ENCODE measurements around the gene STAT5B. TPM values are rescaled to one million over a fixed set of nuclear protein-coding genes. Genes with fewer than 3 reads are reported as not detected.

STAT5B gene
- total RNA-seq, 1 experiment from 2014 or later = 42.9 TPM

- Histone ChIP-seq H3K9ac (ENCODE audit: extremely low read depth, insufficient read length, low read length) (no peak overlapping the region), H3K4me2 (ENCODE audit: insufficient read depth, insufficient read length, low read length) (no peak overlapping the region), H3K27ac (ENCODE audit: insufficient read length, low read depth, low read length) (no peak overlapping the region), H3K9me3 (ENCODE audit: control insufficient read depth, low read depth, low read length) (no peaks in the 10 kb centered on the region), H4K91ac (ENCODE audit: insufficient read length, low read depth, low read length) (no peak overlapping the region), H3K4ac (ENCODE audit: low read depth, low read length) (no peak overlapping the region), H3K79me2 (ENCODE audit: insufficient read depth, low read length) (no peaks in the 10 kb centered on the region), H2AK5ac (ENCODE audit: insufficient read length, low read length) (no peak overlapping the region), H3K56ac (ENCODE audit: insufficient read length, low read depth, low read length) (no peak overlapping the region), H2BK12ac (ENCODE audit: insufficient read length, low read depth, low read length) (no peak overlapping the region), H3K23ac (ENCODE audit: insufficient read length, low read depth, low read length) (no peak overlapping the region), H2BK15ac (ENCODE audit: low read depth, low read length) (no peak overlapping the region), H4K8ac (replicated peaks; ENCODE audit: insufficient read length, low read depth, low read length) (no peak overlapping the region), H2BK20ac (ENCODE audit: low read depth, low read length, poor library complexity, severe bottlenecking) (no peak overlapping the region), H2AFZ (ENCODE audit: low read length) (no peak overlapping the region), H4K20me1 (ENCODE audit: control insufficient read depth, insufficient read depth, insufficient read length) (peaks cover 4% of the 10 kb centered on the region), H3K79me1 (ENCODE audit: insufficient read depth, low read depth, low read length, poor library complexity, severe bottlenecking) (no peaks in the 10 kb centered on the region), H3K14ac (ENCODE audit: insufficient read depth, low read length) (no peak overlapping the region), H2BK5ac (ENCODE audit: insufficient read length, low read length) (no peak overlapping the region), H3T11ph (ENCODE audit: low read length) (no peak overlapping the region), H3K23me2 (ENCODE audit: insufficient read length, low read depth, low read length, poor library complexity, severe bottlenecking) (no peaks in the 10 kb centered on the region), H4K5ac (ENCODE audit: insufficient read length, low read depth, low read length) (no peak overlapping the region), H2BK120ac (ENCODE audit: low read depth, low read length, poor library complexity, severe bottlenecking) (no peak overlapping the region), H3K18ac (ENCODE audit: insufficient read length, low read depth, low read length) (no peak overlapping the region), H3K27me3 (ENCODE audit: insufficient read depth, low read length) (no peaks in the 10 kb centered on the region), H3K4me1 (ENCODE audit: insufficient read depth, low read length) (no peaks in the 10 kb centered on the region)
- peaks cover 19 to 27% (median 22%) of the 10 kb centered on the region in 3 experiments; a peak in 6 of 7 replicates for H3K36me3 Mint-ChIP-seq (ENCODE audit: insufficient read depth in 1 of 3, low read depth in 3 of 3)
- no peaks in the 10 kb centered on the region for H3K9me3 Mint-ChIP-seq
- no peak overlapping the region for H3K27ac Mint-ChIP-seq
- no peak for DNase-seq
- H3K4me3 Mint-ChIP-seq = no peak overlapping the region
- no CpG with 5 or more reads among the region's 5 CpGs for WGBS (ENCODE audit: extremely low coverage, insufficient read length, low lambda C conversion rate)
- H3K4me1 Mint-ChIP-seq = no peaks in the 10 kb centered on the region
- no peak for TF ChIP-seq CTCF (conservative IDR thresholded peaks at IDR 0.05)
- H3K27me3 Mint-ChIP-seq (ENCODE audit: low read depth) = no peaks in the 10 kb centered on the region
Observed at GRCh38 chr17:42225646-42226045, 50.5 kb downstream of the STAT5B start.

Data from H9 (cell line).